Upper lobe of right lung (tissue), 1 donor: ENCODE measurements around the gene NOD2. TPM values are rescaled to one million over a fixed set of nuclear protein-coding genes. Genes with fewer than 3 reads are reported as not detected.

Experiments used
- ATAC-seq: fragments of 200-7000 bp; cut with Tn5 transposase; one replicate; pipeline ENCODE4 v1.9.1; 2020; ENCODE audit warnings: mild to moderate bottlenecking, moderate library complexity
- DNase-seq: peaks from one replicate; pipeline ENCODE4 v3.0.0-alpha.2; 2020
- H3K27ac ChIP-seq: fragments of 200-600 bp; one replicate; pipeline ENCODE4 v1.8.0; 2022
- H3K27me3 ChIP-seq: fragments of 200-600 bp; one replicate; pipeline ENCODE4 v1.8.0; 2022; ENCODE audit warnings: mild to moderate bottlenecking
- H3K36me3 ChIP-seq: fragments of 200-600 bp; one replicate; pipeline ENCODE4 v1.8.0; 2022
- H3K4me1 ChIP-seq: fragments of 200-600 bp; one replicate; pipeline ENCODE4 v1.8.0; 2022
- H3K4me3 ChIP-seq: fragments of 200-600 bp; one replicate; pipeline ENCODE4 v1.8.0; 2022; ENCODE audit warnings: mild to moderate bottlenecking
- H3K9me3 ChIP-seq: fragments of 200-600 bp; one replicate; pipeline ENCODE4 v1.8.0; 2022
- CTCF ChIP-seq: fragments of 200-600 bp; IDR thresholded peaks from one replicate; pipeline ENCODE4 v1.8.0; 2022; ENCODE audit warnings: antibody characterized with exemption
- intact Hi-C: fragments of 100-400 bp; cut with DNase I; formaldehyde crosslinking; loops from one replicate; pipeline ENCODE4 v1.11.0; 2022
- total RNA-seq: library from RNA; stranded (reverse); fragmentation: NEBNext Ultra II Directional; extraction: Animal tissue kit (Norgen Biotek cat#: 25700); gene quantifications from one replicate; pipeline ENCODE4 v1.2.1, GENCODE V29; 2021
- donor health status: DM: no; HTN: yes; CAD: no; lungs with severe emphysema.

NOD2 gene
- total RNA-seq, 1 donor from 2014 or later, result 4.2 TPM

GRCh38 chr16:50704245-50704644 is 10.8 kb downstream of the NOD2 start:
- Histone ChIP-seq H3K9me3 (peaks cover 9% of the 10 kb centered on the region), H3K27ac (no peak overlapping the region), H3K4me1 (peaks cover 12% of the 10 kb centered on the region), H3K4me3 (no peak overlapping the region), H3K36me3 (no peaks in the 10 kb centered on the region), H3K27me3 (no peaks in the 10 kb centered on the region)
- ATAC-seq (no peak), DNase-seq (no peak)
- no peak for TF ChIP-seq CTCF
- intact Hi-C loops, result no loop called here

- Histone ChIP-seq H3K27me3 (no peaks in the 10 kb centered on the region), H3K36me3 (no peaks in the 10 kb centered on the region), H3K4me3 (no peak overlapping the region), H3K4me1 (peaks cover 18% of the 10 kb centered on the region), H3K27ac (no peak overlapping the region), H3K9me3 (peaks cover 9% of the 10 kb centered on the region)
- no peak for ATAC-seq
- TF ChIP-seq CTCF, result no peak
- DNase-seq, result no peak
- intact Hi-C loops, result no loop called here
Observed at GRCh38 chr16:50705436-50706110, 12.2 kb downstream of the NOD2 start.

- ATAC-seq, result no peak
- H3K4me3 ChIP-seq, result no peak overlapping the region
- H3K4me1 ChIP-seq, result peaks cover 18% of the 10 kb centered on the region
- peaks cover 9% of the 10 kb centered on the region for H3K9me3 ChIP-seq
- no peak for DNase-seq
- H3K27me3 ChIP-seq, result no peaks in the 10 kb centered on the region
- no peaks in the 10 kb centered on the region for H3K36me3 ChIP-seq
- H3K27ac ChIP-seq, result no peak overlapping the region
- intact Hi-C loops, result no loop called here
- TF ChIP-seq CTCF, result no peak
Observed at GRCh38 chr16:50706250-50706649, 12.8 kb downstream of the NOD2 start.

GRCh38 chr16:50708373-50709060 is 15.1 kb downstream of the NOD2 start:
- TF ChIP-seq CTCF, result no peak
- no peak overlapping the region for H3K4me3 ChIP-seq
- no peaks in the 10 kb centered on the region for H3K36me3 ChIP-seq
- intact Hi-C loops, result no loop called here
- ATAC-seq (peak; percentile 54), DNase-seq (no peak)
- peaks cover 9% of the 10 kb centered on the region for H3K9me3 ChIP-seq
- H3K4me1 ChIP-seq, result peaks cover 27% of the 10 kb centered on the region
- H3K27ac ChIP-seq, result no peak overlapping the region
- no peaks in the 10 kb centered on the region for H3K27me3 ChIP-seq

GRCh38 chr16:50709061-50709684 is 15.8 kb downstream of the NOD2 start:
- Histone ChIP-seq H3K27me3 (no peaks in the 10 kb centered on the region), H3K27ac (no peak overlapping the region), H3K4me1 (peaks cover 27% of the 10 kb centered on the region), H3K4me3 (no peak overlapping the region), H3K9me3 (peaks cover 6% of the 10 kb centered on the region), H3K36me3 (no peaks in the 10 kb centered on the region)
- DNase-seq (no peak), ATAC-seq (peak; percentile 83)
- intact Hi-C loops, result no loop called here
- no peak for TF ChIP-seq CTCF
